NOMO-1 treated with dmso at 0.1 percent for 144 hours (cell line): ENCODE results near the gene OR10K2.
"Not testable (repeated sequence)": the region's sequence is repeated elsewhere in the genome, so short reads cannot be mapped to it uniquely, and the experiment has no call there.

Source experiments
- DNase-seq: peaks from one replicate; lab custom pipeline; 2025; ENCODE audit not compliant: unreplicated experiment; lab: John Stamatoyannopoulos, UW

Gene OR10K2, protein sequence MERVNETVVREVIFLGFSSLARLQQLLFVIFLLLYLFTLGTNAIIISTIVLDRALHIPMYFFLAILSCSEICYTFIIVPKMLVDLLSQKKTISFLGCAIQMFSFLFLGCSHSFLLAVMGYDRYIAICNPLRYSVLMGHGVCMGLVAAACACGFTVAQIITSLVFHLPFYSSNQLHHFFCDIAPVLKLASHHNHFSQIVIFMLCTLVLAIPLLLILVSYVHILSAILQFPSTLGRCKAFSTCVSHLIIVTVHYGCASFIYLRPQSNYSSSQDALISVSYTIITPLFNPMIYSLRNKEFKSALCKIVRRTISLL

GRCh38 chr1:158426137-158426536 lies at the start of gene OR10K2:
Gene OR10K2, minus strand, starts transcription at chr1:158426237. Its CDS starts 5,371 bp downstream, at chr1:158420866.
- no peak for DNase-seq

DNA sequence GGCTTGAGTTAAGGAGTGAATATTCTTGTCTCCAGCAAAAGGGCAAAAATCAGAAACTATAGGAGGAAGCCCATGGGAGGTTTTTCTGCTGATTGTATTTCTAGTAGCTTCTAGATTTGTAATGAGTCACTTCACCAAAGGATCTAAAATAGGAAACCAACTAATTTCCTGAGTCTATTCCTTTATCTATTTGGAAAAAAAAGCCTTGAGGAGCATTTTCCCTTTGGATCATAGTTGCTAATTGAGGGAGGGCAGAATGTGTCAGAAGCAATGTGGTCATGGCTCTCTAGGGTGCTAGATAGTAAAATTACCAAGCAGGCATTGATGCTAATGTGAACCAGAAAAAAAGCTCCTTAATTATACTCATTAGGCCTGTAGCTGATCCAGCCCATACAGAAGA lies 45.9 kb upstream of the OR10K2 start, which contains the start of gene OR10R2:
Gene OR10R2, plus strand, starts transcription at position 301 of the 400 bp plus-strand sequence. CDS start 106 bp downstream, outside the sequence.
- no peak for DNase-seq

- DNase-seq: no peak
Measured at GRCh38 chr1:158461534-158461933, 35.5 kb upstream of the OR10K2 start, which contains the start of gene OR10K1. Gene OR10K1, plus strand, starts transcription at chr1:158461834. Its CDS starts 3,728 bp downstream, at chr1:158465562.

GRCh38 chr1:158458263-158458662 lies 32.2 kb upstream of the OR10K2 start:
- DNase-seq: no peak

DNA sequence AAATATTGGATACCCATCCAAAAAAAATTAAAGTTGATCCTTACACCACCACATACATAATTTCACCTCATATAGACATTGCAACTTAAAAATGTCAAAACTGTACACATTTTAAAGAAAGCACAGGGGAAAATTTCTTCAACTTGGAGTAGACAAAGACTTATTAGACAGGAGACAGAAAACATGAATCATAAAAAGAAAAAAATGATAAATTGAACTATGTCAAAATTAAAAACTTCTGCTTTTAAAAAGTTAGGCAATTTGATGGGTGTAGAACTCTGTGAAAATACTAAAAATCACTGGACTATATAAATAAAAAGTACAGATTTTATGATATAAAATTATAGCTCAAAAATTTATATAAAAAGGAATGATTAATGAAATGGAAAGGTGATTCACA lies 31.2 kb upstream of the OR10K2 start:
- DNase-seq: no peak

DNA sequence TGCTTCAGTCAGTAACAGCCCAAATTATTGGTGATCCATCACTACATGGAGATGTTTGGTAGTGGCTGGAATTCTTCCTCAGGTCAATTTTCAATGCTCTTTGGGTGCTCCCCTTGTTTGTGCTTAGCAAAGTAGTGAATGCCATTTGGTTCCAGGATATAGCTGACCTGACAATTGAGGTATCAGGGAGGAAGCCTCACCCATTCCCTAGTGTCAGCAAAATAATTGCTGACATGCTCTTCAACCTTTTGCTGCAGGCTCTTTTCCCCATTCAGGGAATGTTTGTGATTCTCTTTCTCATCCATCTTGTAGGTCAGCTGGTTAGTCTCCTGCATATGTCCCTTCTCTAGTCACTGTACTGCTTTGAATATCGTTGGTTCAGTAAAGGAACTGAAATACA lies 28.5 kb upstream of the OR10K2 start:
- DNase-seq: no peak

- no peak for DNase-seq
Measured at GRCh38 chr1:158445376-158445775, 19.3 kb upstream of the OR10K2 start.

DNA sequence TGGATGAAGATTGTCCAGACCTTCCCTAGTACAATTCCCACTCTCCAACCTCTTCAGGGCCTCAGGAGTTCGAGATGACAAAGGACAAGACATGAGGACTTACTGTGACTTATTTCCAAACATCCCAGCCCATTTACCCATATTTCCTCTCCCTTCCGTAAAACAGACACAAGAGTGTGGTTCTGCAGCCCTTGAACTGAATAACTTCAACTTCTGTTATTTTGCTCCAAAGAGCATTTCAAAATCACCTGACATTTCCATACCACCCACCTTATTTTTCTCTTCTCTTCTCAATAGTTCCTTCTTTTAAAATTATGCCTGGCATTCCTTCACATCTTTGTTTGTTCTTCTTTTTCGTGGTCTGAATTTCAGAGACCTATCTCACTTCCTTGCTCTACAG lies 8.7 kb upstream of the OR10K2 start:
- DNase-seq: no peak

GRCh38 chr1:158430163-158430562 lies 4.1 kb upstream of the OR10K2 start:
- DNase-seq: peak; percentile 66

GRCh38 chr1:158425027-158425426 lies 1.0 kb downstream of the OR10K2 start:
- peak; percentile 14 for DNase-seq

GRCh38 chr1:158422212-158422611 lies 3.8 kb downstream of the OR10K2 start:
- DNase-seq: no peak

DNA sequence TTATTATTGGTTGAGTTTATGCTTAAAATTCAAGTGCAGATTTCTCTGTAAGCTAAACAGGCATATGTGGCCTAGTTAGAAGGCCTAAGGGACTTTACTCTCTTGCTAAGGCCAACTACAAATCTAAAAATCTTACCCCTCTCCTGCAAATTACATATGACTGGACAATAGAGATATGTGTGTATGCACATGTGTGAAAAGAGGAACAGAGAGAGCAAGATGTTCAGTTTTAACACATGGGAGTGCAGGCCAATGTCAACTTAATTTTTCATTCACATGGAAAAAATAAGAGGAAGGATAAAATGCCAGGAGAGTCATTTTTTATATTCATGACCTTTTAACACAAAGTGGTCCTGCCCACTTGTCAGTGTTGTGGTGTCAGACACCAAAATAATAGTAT lies 8.5 kb downstream of the OR10K2 start:
- no peak for DNase-seq

DNA sequence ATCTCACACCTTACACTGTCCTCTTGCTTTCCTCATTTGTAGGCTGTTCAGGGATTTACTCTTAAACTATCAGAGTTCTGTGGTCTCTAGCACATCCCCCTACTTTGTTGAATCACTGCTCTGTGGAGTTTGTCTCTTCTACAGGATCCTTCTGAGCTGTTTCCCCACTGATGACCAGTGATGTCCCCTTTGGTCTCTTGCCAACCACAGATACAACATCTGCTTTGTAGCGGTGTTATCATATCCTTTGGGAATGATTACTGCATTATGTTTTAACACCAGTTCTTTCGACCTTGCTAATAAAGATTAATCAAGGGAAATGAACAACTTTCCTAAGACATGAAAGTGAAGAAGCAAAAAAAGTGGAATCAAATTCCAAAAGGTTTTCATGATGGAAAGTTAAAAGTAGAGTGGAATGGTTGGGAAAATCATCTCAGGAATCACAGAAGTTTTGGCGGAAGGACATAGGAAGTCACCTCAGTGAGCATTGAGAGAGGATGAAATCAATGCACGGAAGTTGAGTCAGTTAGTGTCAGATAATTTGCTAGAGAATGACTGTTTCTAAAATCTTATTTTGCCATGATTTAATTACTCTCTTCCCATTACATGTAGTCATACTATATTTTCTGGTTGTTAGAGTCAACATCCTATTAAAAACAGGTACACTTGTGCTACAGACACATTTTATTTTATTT lies 11.2 kb downstream of the OR10K2 start:
- DNase-seq: no peak

GRCh38 chr1:158407092-158407491 lies 18.9 kb downstream of the OR10K2 start:
- no peak for DNase-seq

DNA sequence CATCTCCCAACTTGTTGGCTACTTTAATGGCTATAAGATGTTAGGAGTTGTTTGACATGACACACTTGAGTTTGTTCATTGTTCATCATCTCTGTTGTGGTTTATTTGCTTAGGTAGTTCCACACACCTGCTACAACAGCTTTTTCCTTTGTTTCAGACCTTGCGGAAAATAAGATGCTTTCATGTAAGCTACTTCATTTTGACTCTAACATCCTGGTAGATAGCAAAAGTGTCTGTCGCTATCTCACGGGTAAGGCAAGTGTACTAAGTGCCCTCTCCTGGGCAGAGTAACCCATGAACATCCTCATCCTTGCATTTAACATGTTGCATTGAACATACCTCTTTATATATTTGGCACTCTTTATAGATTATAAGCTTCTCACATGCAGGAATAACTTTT lies 25.2 kb downstream of the OR10K2 start:
- no peak for DNase-seq

DNA sequence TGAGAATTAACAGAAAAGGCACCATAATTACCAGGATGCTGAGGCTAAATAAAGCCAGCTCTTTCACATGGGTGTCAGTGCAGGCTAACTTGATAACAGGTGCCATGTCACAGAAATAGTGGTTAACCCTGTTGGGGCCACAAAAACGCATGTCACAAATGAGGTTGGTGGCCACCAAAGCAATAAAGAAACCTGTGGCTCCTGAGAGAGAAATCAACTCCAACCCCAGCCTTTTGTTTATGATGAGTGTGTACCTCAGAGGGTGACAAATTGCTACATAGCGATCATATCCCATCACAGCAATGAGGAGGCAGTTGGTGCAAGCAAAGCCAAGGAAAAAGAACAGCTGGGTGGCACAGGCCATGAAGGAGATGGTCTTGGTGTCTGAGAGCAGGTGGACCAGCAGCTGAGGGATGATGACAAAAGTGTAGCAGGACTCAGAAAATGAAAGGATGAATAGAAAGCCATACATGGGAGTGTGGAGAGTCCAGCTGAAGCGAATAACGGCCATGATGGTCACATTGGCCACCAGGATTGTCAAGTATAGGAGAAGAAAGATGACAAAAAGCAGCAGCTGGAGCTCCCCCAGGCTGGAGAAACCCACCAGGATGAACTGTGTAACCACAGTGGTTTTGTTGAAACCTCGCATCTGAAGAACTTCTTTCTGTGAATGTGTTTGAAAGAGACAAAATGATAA lies 27.1 kb downstream of the OR10K2 start, which contains the start of gene OR10T2:
Gene OR10T2, minus strand, starts transcription at position 649 of the 697 bp plus-strand sequence. Its CDS starts 0 bp downstream, at position 649.
- no peak for DNase-seq

GRCh38 chr1:158396646-158397045 lies 29.4 kb downstream of the OR10K2 start:
- DNase-seq: no peak

DNA sequence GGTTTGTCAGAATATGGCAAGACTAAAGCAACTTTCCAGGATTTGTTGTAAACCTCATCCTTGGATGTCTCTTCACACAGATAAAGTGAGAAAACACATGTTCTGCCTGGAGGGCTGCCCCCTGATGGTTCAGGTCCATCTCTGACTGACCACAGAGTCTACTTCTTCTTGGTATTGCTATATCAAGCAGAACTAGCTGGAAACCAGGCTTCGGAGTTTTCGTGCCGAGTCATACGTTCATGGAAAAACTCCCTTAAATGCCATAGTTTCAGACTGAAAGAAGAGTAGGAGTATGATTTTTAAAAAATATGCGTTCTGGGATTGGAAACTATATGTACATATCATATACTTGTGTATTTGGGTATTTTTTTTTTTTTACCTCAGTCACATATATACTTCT lies 32.6 kb downstream of the OR10K2 start:
- DNase-seq: no peak

DNA sequence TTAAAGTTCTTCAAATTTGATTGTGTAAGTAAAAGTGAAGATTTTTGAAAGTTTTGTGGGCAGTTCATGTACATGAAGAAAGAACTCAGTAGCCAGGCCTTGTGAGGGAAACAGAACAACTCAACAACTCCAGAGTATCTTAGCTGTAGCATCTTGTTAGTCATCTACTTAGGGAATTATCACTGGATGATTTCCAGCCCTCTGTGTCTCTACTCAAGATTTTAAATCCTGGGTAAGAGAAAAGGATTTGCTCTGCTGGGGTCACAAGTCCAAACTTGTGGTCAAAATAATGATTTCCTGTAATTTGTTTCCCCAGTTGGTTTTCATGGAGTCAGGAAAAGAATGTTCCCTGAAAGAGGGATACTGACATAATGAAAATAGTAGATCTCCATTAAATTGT lies 34.9 kb downstream of the OR10K2 start:
- no peak for DNase-seq

DNA sequence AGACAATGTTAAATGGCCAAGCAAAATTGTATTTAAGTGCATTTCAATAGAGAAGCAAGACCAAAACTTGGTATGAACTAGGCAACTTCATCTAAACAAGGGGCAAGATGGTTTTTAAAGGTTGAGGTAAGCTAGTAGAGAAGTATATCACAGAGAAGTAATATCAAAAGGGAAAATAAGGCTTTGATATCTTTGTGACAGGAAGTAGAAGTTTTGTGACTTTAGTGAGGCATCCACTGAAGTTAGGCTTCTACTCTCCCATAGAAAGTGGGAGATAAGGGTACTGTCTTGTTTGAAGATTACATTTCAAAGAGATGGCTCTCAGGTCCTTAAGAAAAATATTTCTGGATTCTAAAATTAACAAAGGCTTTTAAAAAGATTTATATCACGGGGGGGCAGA lies 35.7 kb downstream of the OR10K2 start:
- no peak for DNase-seq

- peak; percentile 4 for DNase-seq
Measured at GRCh38 chr1:158374860-158375259, 51.2 kb downstream of the OR10K2 start.

DNA sequence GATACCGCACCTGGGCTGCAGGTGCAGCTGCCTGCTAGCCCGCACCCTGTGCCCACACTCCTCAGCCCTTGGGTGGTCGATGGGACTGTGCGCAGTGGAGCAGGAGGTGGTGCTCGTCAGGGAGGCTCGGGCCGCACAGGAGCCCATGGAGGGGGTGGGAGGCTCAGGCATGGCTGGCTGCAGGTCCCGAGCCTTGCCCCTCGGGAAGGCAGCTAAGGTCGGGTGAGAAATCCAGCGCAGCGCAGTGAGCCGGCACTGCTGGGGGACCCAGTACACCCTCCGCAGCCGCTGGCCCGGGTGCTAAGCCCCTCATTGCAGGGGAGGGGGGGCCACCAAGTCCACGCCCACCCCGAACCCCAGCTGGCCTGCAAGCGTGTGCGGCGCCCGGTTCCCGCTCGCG lies 51.9 kb downstream of the OR10K2 start:
- not testable (repeated sequence) for DNase-seq
